Fibroblast of peridontal ligament (primary cell): Measurements from ENCODE around the gene EIF3K.
"Not testable (repeated sequence)": the region's sequence is repeated elsewhere in the genome, so short reads cannot be mapped to it uniquely, and the experiment has no call there.

Source experiments
- DNase-seq: peaks from one replicate; pipeline ENCODE4 v3.0.0-alpha.2; 2010; ENCODE audit errors: extremely low read depth

The EIF3K gene

GRCh38 chr19:38618590-38619360 is at the start of gene EIF3K:
EIF3K (plus strand) TSS chr19:38619188; CDS start chr19:38619269, 81 bp downstream.
- peak; percentile 98 for DNase-seq

GRCh38 chr19:38569368-38569983 is 49.5 kb upstream of the EIF3K start:
- DNase-seq: no peak

- DNase-seq: no peak
Observed at GRCh38 chr19:38571682-38572081, 47.3 kb upstream of the EIF3K start.

- DNase-seq: no peak
Observed at GRCh38 chr19:38577826-38578225, 41.2 kb upstream of the EIF3K start.

GRCh38 chr19:38579304-38579703 is 39.7 kb upstream of the EIF3K start:
- not testable (repeated sequence) for DNase-seq

GRCh38 chr19:38580080-38580479 is 38.9 kb upstream of the EIF3K start:
- DNase-seq: no peak

GRCh38 chr19:38583219-38583984 is 35.6 kb upstream of the EIF3K start:
- no peak for DNase-seq

- DNase-seq: no peak
Observed at GRCh38 chr19:38583985-38584305, 35.0 kb upstream of the EIF3K start.

GRCh38 chr19:38587562-38587961 is 31.4 kb upstream of the EIF3K start:
- no peak for DNase-seq

- no peak for DNase-seq
Observed at GRCh38 chr19:38588041-38588440, 30.9 kb upstream of the EIF3K start.

- DNase-seq: no peak
Observed at GRCh38 chr19:38592940-38593339, 26.0 kb upstream of the EIF3K start.

- no peak for DNase-seq
Observed at GRCh38 chr19:38596057-38596981, 22.7 kb upstream of the EIF3K start.

GRCh38 chr19:38597075-38597474 is 21.9 kb upstream of the EIF3K start:
- no peak for DNase-seq

GRCh38 chr19:38599722-38600121 is 19.3 kb upstream of the EIF3K start:
- DNase-seq: no peak

GRCh38 chr19:38602856-38603255 is 16.1 kb upstream of the EIF3K start:
- DNase-seq: not testable (repeated sequence)

- no peak for DNase-seq
Observed at GRCh38 chr19:38606131-38606530, 12.9 kb upstream of the EIF3K start.

- no peak for DNase-seq
Observed at GRCh38 chr19:38614289-38614688, 4.7 kb upstream of the EIF3K start.

- DNase-seq: no peak
Observed at GRCh38 chr19:38615007-38615581, 3.9 kb upstream of the EIF3K start.

- no peak for DNase-seq
Observed at GRCh38 chr19:38616265-38616664, 2.7 kb upstream of the EIF3K start.

GRCh38 chr19:38617283-38617763 is 1.7 kb upstream of the EIF3K start:
- DNase-seq: no peak
